Testis (tissue), 2 donors: ENCODE results near the gene HBQ1.

Experiments used
- POLR2A ChIP-seq: fragments of 450-650 bp; IDR thresholded peaks from one replicate; pipeline ENCODE4 v1.6.1; 2017; ENCODE audit warnings: antibody characterized with exemption, mild to moderate bottlenecking, moderate library complexity
- TF ChIP-seq, protein P1 (sequence below), 3 experiments: fragments of 450-650 bp in 2 of 3; fragments of 200-600 bp in 1 of 3; sonication (generic) in 1 of 3; IDR thresholded peaks; one replicate each; pipeline ENCODE4 v1.5.1; 2016 to 2019; ENCODE audit warnings: antibody characterized with exemption in 3 of 3, mild to moderate bottlenecking in 2 of 3, moderate library complexity in 1 of 3

GRCh38 chr16:179211-180092, 807 bp upstream of the HBQ1 start:
- TF ChIP-seq, protein P1, sequence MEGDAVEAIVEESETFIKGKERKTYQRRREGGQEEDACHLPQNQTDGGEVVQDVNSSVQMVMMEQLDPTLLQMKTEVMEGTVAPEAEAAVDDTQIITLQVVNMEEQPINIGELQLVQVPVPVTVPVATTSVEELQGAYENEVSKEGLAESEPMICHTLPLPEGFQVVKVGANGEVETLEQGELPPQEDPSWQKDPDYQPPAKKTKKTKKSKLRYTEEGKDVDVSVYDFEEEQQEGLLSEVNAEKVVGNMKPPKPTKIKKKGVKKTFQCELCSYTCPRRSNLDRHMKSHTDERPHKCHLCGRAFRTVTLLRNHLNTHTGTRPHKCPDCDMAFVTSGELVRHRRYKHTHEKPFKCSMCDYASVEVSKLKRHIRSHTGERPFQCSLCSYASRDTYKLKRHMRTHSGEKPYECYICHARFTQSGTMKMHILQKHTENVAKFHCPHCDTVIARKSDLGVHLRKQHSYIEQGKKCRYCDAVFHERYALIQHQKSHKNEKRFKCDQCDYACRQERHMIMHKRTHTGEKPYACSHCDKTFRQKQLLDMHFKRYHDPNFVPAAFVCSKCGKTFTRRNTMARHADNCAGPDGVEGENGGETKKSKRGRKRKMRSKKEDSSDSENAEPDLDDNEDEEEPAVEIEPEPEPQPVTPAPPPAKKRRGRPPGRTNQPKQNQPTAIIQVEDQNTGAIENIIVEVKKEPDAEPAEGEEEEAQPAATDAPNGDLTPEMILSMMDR (IDR thresholded peaks at IDR 0.05) = no peak
- no peak for TF ChIP-seq POLR2A
